ENCODE data around the gene ENOPH1. TPM values are rescaled to one million over a fixed set of nuclear protein-coding genes. Genes with fewer than 3 reads are reported as not detected.

ENOPH1 gene
- total RNA-seq, 1 experiment from 2014 or later, result 36.0 TPM

DNA sequence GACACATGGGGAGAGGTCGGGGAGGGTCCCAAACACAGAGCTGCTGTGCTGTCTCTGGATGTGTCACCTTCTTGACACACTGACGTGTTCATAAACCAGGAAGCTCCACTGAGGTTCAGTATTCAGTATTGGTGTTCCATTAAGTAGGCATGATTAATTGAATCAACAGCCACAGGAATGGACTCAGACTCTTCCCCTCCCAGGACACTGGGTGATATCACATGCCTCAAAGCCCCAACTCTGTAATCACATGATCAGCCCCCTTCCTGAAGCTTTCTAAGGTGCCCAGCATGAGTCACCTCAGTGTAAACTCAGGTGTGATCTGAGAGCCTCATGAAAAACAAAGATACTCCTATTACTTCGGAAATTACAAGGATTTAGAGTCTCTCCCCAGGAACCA lies 35.5 kb upstream of the ENOPH1 start:
- ChIA-PET CTCF (interaction anchor here (0.6 to 1.6 kb wide), 4 partner anchors 9 to 16 kb away, joined by 3 to 7 read pairs (median 6); no protein-coding TSS in a partner anchor), POLR2A (interaction anchor here (0.6 to 2.2 kb wide), 7 partner anchors 14 to 562 kb away, joined by 3 to 10 read pairs (median 5); partner anchors contain the start of gene HNRNPD)
- Mint-ChIP-seq H3K36me3 (ENCODE audit: insufficient read depth, unreplicated experiment) (peaks cover 6% of the 10 kb centered on the region), H3K27me3 (ENCODE audit: insufficient read depth, unreplicated experiment) (no peaks in the 10 kb centered on the region), H3K4me1 (ENCODE audit: insufficient read depth, unreplicated experiment) (peaks cover 11% of the 10 kb centered on the region), H3K4me3 (ENCODE audit: unreplicated experiment) (no peak overlapping the region), H3K9me3 (ENCODE audit: unreplicated experiment) (no peaks in the 10 kb centered on the region), H3K27ac (ENCODE audit: low read depth, unreplicated experiment) (peak overlapping the region; percentile 0)
- intact Hi-C loops (cut with micrococcal nuclease), result no loop called here
- peak; percentile 54 for DNase-seq (ENCODE audit: unreplicated experiment)
- no TSS peak for BruUV-seq (replicated peaks)
- TF ChIP-seq, protein P1, sequence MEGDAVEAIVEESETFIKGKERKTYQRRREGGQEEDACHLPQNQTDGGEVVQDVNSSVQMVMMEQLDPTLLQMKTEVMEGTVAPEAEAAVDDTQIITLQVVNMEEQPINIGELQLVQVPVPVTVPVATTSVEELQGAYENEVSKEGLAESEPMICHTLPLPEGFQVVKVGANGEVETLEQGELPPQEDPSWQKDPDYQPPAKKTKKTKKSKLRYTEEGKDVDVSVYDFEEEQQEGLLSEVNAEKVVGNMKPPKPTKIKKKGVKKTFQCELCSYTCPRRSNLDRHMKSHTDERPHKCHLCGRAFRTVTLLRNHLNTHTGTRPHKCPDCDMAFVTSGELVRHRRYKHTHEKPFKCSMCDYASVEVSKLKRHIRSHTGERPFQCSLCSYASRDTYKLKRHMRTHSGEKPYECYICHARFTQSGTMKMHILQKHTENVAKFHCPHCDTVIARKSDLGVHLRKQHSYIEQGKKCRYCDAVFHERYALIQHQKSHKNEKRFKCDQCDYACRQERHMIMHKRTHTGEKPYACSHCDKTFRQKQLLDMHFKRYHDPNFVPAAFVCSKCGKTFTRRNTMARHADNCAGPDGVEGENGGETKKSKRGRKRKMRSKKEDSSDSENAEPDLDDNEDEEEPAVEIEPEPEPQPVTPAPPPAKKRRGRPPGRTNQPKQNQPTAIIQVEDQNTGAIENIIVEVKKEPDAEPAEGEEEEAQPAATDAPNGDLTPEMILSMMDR (IDR thresholded peaks at IDR 0.05; ENCODE audit: unreplicated experiment), result no peak

- Mint-ChIP-seq H3K27ac (ENCODE audit: low read depth, unreplicated experiment) (no peak overlapping the region), H3K27me3 (ENCODE audit: insufficient read depth, unreplicated experiment) (no peaks in the 10 kb centered on the region), H3K36me3 (ENCODE audit: insufficient read depth, unreplicated experiment) (peaks cover 6% of the 10 kb centered on the region), H3K4me1 (ENCODE audit: insufficient read depth, unreplicated experiment) (peaks cover 17% of the 10 kb centered on the region), H3K4me3 (ENCODE audit: unreplicated experiment) (no peak overlapping the region), H3K9me3 (ENCODE audit: unreplicated experiment) (no peaks in the 10 kb centered on the region)
- intact Hi-C loops (cut with micrococcal nuclease), result no loop called here
- no TSS peak for BruUV-seq (replicated peaks)
- ChIA-PET POLR2A (interaction anchor here (0.9 to 1.2 kb wide), 4 partner anchors 13 to 31 kb away, joined by 3 to 4 read pairs (median 3); no protein-coding TSS in a partner anchor), CTCF (interaction anchor here (0.6 to 2.4 kb wide), 4 partner anchors 14 to 974 kb away, joined by 3 to 5 read pairs (median 3); partner anchors contain the start of gene HNRNPDL)
- DNase-seq (ENCODE audit: unreplicated experiment), result no peak
- TF ChIP-seq, protein P1 (IDR thresholded peaks at IDR 0.05; ENCODE audit: unreplicated experiment), result no peak
Observed at GRCh38 chr4:82397527-82397926, 32.9 kb upstream of the ENOPH1 start.

DNA sequence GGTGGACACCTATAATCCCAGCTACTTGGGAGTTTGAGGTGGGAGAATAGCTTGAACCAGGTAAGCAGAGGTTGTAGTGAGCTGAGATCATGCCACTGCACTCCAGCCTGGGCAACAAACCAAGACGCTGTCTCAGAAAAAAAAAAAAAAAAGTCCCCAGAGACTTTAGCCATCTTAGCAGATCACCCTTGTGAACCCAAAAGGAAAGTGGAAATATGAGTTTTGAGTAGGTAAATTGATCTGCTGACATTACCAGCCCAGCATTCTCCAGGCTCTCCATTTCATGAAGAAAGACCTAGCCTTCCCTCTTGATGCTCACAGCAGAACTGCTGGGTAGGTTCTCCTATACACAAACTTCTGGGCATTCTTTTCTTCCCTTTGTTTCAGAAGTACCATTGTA lies 32.1 kb upstream of the ENOPH1 start:
- no peak overlapping the region for H3K4me3 Mint-ChIP-seq (ENCODE audit: unreplicated experiment)
- H3K27ac Mint-ChIP-seq (ENCODE audit: low read depth, unreplicated experiment), result no peak overlapping the region
- ChIA-PET CTCF (interaction anchor here (0.6 to 2.4 kb wide), 4 partner anchors 14 to 420 kb away, joined by 3 to 5 read pairs (median 4); partner anchors contain the start of gene HNRNPDL), POLR2A (interaction anchor here (1.0 to 1.3 kb wide), 4 partner anchors 12 to 26 kb away, joined by 3 read pairs; no protein-coding TSS in a partner anchor)
- BruUV-seq (replicated peaks), result no TSS peak
- DNase-seq (ENCODE audit: unreplicated experiment), result no peak
- intact Hi-C loops (cut with micrococcal nuclease), result no loop called here
- TF ChIP-seq, protein P1 (IDR thresholded peaks at IDR 0.05; ENCODE audit: unreplicated experiment), result no peak
- H3K36me3 Mint-ChIP-seq (ENCODE audit: insufficient read depth, unreplicated experiment), result peaks cover 6% of the 10 kb centered on the region
- H3K27me3 Mint-ChIP-seq (ENCODE audit: insufficient read depth, unreplicated experiment), result no peaks in the 10 kb centered on the region
- H3K9me3 Mint-ChIP-seq (ENCODE audit: unreplicated experiment), result no peaks in the 10 kb centered on the region
- H3K4me1 Mint-ChIP-seq (ENCODE audit: insufficient read depth, unreplicated experiment), result peaks cover 17% of the 10 kb centered on the region

DNA sequence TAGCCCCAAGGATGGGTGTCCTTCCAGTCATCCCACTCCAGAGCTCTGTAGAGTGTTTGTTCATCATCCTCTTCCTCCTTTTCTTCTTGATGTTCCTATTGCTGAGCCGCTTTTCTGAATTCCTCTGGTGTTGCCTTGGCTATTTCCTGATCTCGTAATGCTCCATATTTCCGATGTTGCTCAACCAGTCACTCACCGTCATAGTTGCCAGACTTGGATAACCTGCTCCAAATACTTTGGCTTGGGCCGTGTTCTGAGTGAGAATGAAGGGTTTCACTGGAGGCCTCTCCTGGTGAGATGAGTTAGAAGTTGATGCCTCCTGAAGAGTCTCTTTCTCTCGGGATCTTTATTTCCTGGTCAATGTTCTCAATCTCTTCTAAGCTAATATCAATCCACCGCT lies 28.8 kb upstream of the ENOPH1 start:
- Mint-ChIP-seq H3K4me1 (ENCODE audit: insufficient read depth, unreplicated experiment) (peaks cover 6% of the 10 kb centered on the region), H3K4me3 (ENCODE audit: unreplicated experiment) (no peak overlapping the region), H3K27me3 (ENCODE audit: insufficient read depth, unreplicated experiment) (no peaks in the 10 kb centered on the region), H3K9me3 (ENCODE audit: unreplicated experiment) (no peaks in the 10 kb centered on the region), H3K36me3 (ENCODE audit: insufficient read depth, unreplicated experiment) (no peaks in the 10 kb centered on the region), H3K27ac (ENCODE audit: low read depth, unreplicated experiment) (no peak overlapping the region)
- POLR2A ChIA-PET, result interaction anchor here (1.6 to 1.8 kb wide), 2 partner anchors 27 to 28 kb away, joined by 6 to 8 read pairs; partner anchors contain the start of gene HNRNPDL
- TF ChIP-seq, protein P1 (IDR thresholded peaks at IDR 0.05; ENCODE audit: unreplicated experiment), result no peak
- BruUV-seq (replicated peaks), result no TSS peak
- intact Hi-C loops (cut with micrococcal nuclease), result no loop called here
- CTCF ChIA-PET, result interaction anchor here (0.6 kb wide), 1 partner anchor 13 kb away, joined by 3 read pairs; no protein-coding TSS in a partner anchor
- peak; percentile 42 for DNase-seq (ENCODE audit: unreplicated experiment)

Data from MCF 10A (cell line).